H1 (cell line): ENCODE results near the gene ATP7A. TPM values are rescaled to one million over a fixed set of nuclear protein-coding genes. Genes with fewer than 3 reads are reported as not detected.

Experiments
- CTCF ChIA-PET: fragments of 300-600 bp; sonication (Branson Sonifier 250); formaldehyde crosslinking; loops from one replicate; lab custom pipeline; 2021; ENCODE audit not compliant: partially characterized antibody; lab: Charles Lee
- POLR2A ChIA-PET: fragments of 300-600 bp; sonication (Branson Sonifier 250); formaldehyde crosslinking; loops from one replicate; lab custom pipeline; 2021; ENCODE audit warnings: inconsistent platforms; ENCODE audit not compliant: partially characterized antibody; lab: Charles Lee
- DNase-seq, 2 experiments: peaks; one replicate each; pipeline versions ENCODE4 v3.0.0 to v3.0.0-alpha.2; 2010 to 2022; ENCODE audit warnings: low spot score in 2 of 2, low read depth in 1 of 2, mixed read lengths in 1 of 2
- FAIRE-seq: peaks from 2 replicates; lab custom pipeline; 2011; peaks lifted over from hg19 to GRCh38; lab: Jason Lieb, UNC
- H2AFZ ChIP-seq: 2 replicates; pipeline ENCODE4 v1.8.1; 2012; ENCODE audit warnings: low read length, inconsistent platforms
- H2AK5ac ChIP-seq: 2 replicates; pipeline ENCODE4 v1.6.1; 2013; ENCODE audit warnings: low read depth, low read length
- H2BK120ac ChIP-seq: replicated peaks from 2 replicates; pipeline ENCODE3; 2013; ENCODE audit warnings: low read depth, low read length, inconsistent platforms
- H2BK12ac ChIP-seq: 2 replicates; pipeline ENCODE4 v1.6.1; 2013; ENCODE audit warnings: low read depth, low read length
- H2BK15ac ChIP-seq: 2 replicates; pipeline ENCODE4 v1.6.1; 2013; ENCODE audit warnings: low read length
- H2BK20ac ChIP-seq: 2 replicates; pipeline ENCODE4 v1.6.1; 2013; ENCODE audit warnings: low read length
- H2BK5ac ChIP-seq: 2 replicates; pipeline ENCODE4 v1.6.1; 2013; ENCODE audit warnings: low read depth, low read length
- H3K14ac ChIP-seq: 2 replicates; pipeline ENCODE4 v1.6.1; 2013; ENCODE audit warnings: inconsistent platforms; ENCODE audit not compliant: insufficient read length
- H3K18ac ChIP-seq: 2 replicates; pipeline ENCODE4 v1.6.1; 2013; ENCODE audit warnings: low read length; ENCODE audit errors: extremely low read depth
- H3K23ac ChIP-seq: 2 replicates; pipeline ENCODE4 v1.6.1; 2013; ENCODE audit warnings: inconsistent platforms; ENCODE audit not compliant: insufficient read length
- H3K23me2 ChIP-seq: 2 replicates; pipeline ENCODE4 v1.6.1; 2013; ENCODE audit warnings: low read depth, low read length
- H3K27ac ChIP-seq: 2 replicates; pipeline ENCODE4 v1.6.1; 2011; ENCODE audit warnings: low read depth, low read length, inconsistent platforms
- H3K27me3 ChIP-seq, 4 experiments: replicated peaks in 1 of 4; 1 replicate in 1 of 4; 2 replicates in 3 of 4; pipeline versions ENCODE4 v1.6.1 to v1.8.1; 2011 to 2013; ENCODE audit warnings: low read length in 3 of 4, mild to moderate bottlenecking in 3 of 4, inconsistent platforms in 2 of 4, mixed read lengths in 2 of 4, moderate library complexity in 1 of 4; ENCODE audit not compliant: control insufficient read depth in 3 of 4, insufficient read depth in 3 of 4; ENCODE audit errors: extremely low read depth in 1 of 4
- H3K36me3 ChIP-seq, 4 experiments: 2 replicates each; pipeline versions ENCODE4 v1.6.1 to v1.8.1; 2011 to 2013; ENCODE audit warnings: mild to moderate bottlenecking in 4 of 4, low read length in 3 of 4, moderate library complexity in 2 of 4, control low read depth in 1 of 4, inconsistent platforms in 1 of 4; ENCODE audit not compliant: insufficient read depth in 4 of 4, control insufficient read depth in 2 of 4
- H3K4ac ChIP-seq: replicated peaks from 2 replicates; pipeline ENCODE3; 2013; ENCODE audit warnings: low read length, low read depth, mixed read lengths, inconsistent platforms; ENCODE audit not compliant: insufficient read length
- H3K4me1 ChIP-seq, 4 experiments: replicated peaks in 1 of 4; 1 replicate in 1 of 4; 2 replicates in 3 of 4; pipeline versions ENCODE4 v1.6.1 to v1.8.1; 2011 to 2013; ENCODE audit warnings: low read length in 3 of 4, inconsistent platforms in 2 of 4, mixed read lengths in 1 of 4; ENCODE audit not compliant: insufficient read depth in 4 of 4, control insufficient read depth in 3 of 4
- H3K4me2 ChIP-seq, 2 experiments: 2 replicates each; pipeline versions ENCODE4 v1.6.1 to v1.8.1; 2011 to 2013; ENCODE audit warnings: low read depth in 2 of 2, low read length in 2 of 2, control low read depth in 1 of 2, inconsistent platforms in 1 of 2, mild to moderate bottlenecking in 1 of 2; ENCODE audit not compliant: insufficient read depth in 1 of 2
- H3K4me3 ChIP-seq, 4 experiments: fragments of 200-600, 300-600 bp in 1 of 4; sonication (generic), shearing (Covaris generic), sonication (Bioruptor Twin) in 1 of 4; 2 replicates each; pipeline versions ENCODE4 v1.5.1 to v1.8.1; 2011 to 2016; ENCODE audit warnings: low read length in 4 of 4, low read depth in 3 of 4, control low read depth in 2 of 4, inconsistent platforms in 2 of 4, mild to moderate bottlenecking in 2 of 4, mixed read lengths in 1 of 4, moderate library complexity in 1 of 4; ENCODE audit not compliant: insufficient read depth in 2 of 4; ENCODE audit errors: extremely low read depth in 1 of 4
- H3K56ac ChIP-seq: replicated peaks from 2 replicates; pipeline ENCODE3; 2013; ENCODE audit warnings: low read depth, mild to moderate bottlenecking, mixed read lengths, low read length, inconsistent platforms; ENCODE audit not compliant: insufficient read length
- H3K79me1 ChIP-seq: 2 replicates; pipeline ENCODE4 v1.6.1; 2013; ENCODE audit warnings: low read depth, low read length, control low read depth
- H3K79me2 ChIP-seq, 2 experiments: 2 replicates each; pipeline versions ENCODE4 v1.6.1 to v1.8.1; 2012 to 2013; ENCODE audit warnings: low read length in 2 of 2, mild to moderate bottlenecking in 2 of 2, inconsistent platforms in 1 of 2; ENCODE audit not compliant: insufficient read depth in 2 of 2, control insufficient read depth in 1 of 2
- H3K9ac ChIP-seq, 4 experiments: replicated peaks in 1 of 4; 1 replicate in 1 of 4; 2 replicates in 3 of 4; pipeline versions ENCODE4 v1.6.1 to v1.8.1; 2011 to 2013; ENCODE audit warnings: low read depth in 3 of 4, low read length in 3 of 4, control low read depth in 2 of 4, mild to moderate bottlenecking in 2 of 4, moderate library complexity in 2 of 4, inconsistent platforms in 1 of 4; ENCODE audit errors: extremely low read depth in 1 of 4
- H3K9me3 ChIP-seq, 2 experiments: 2 replicates each; pipeline versions ENCODE4 v1.6.1 to v1.8.1; 2012 to 2013; ENCODE audit warnings: mild to moderate bottlenecking in 2 of 2, moderate library complexity in 2 of 2, control low read depth in 1 of 2, inconsistent platforms in 1 of 2, low read depth in 1 of 2, low read length in 1 of 2, mixed read lengths in 1 of 2; ENCODE audit not compliant: insufficient read depth in 2 of 2
- H4K20me1 ChIP-seq, 2 experiments: replicated peaks in 1 of 2; 2 replicates each; pipeline versions ENCODE3 to v1.8.1; 2011 to 2013; ENCODE audit warnings: inconsistent platforms in 2 of 2, low read length in 2 of 2, mild to moderate bottlenecking in 1 of 2; ENCODE audit not compliant: insufficient read depth in 2 of 2, control insufficient read depth in 1 of 2
- H4K5ac ChIP-seq: 2 replicates; pipeline ENCODE4 v1.6.1; 2013; ENCODE audit warnings: low read length, low read depth, mixed read lengths, inconsistent platforms; ENCODE audit not compliant: insufficient read length
- H4K8ac ChIP-seq: 2 replicates; pipeline ENCODE4 v1.8.0; 2013; ENCODE audit warnings: mild to moderate bottlenecking, moderate library complexity, low read length, inconsistent platforms; ENCODE audit not compliant: insufficient read depth; ENCODE audit errors: extremely low read depth
- H4K91ac ChIP-seq: replicated peaks from 2 replicates; pipeline ENCODE3; 2013; ENCODE audit warnings: low read length, mixed read lengths, inconsistent platforms; ENCODE audit not compliant: insufficient read length
- BRCA1 ChIP-seq: IDR thresholded peaks from 2 replicates; pipeline ENCODE4 v1.6.1; 2012; ENCODE audit warnings: low read depth, low read length, improper control_type of control experiment
- CTBP2 ChIP-seq: IDR thresholded peaks from 2 replicates; pipeline ENCODE4 v1.7.0; 2011; ENCODE audit warnings: borderline replicate concordance, mild to moderate bottlenecking, moderate library complexity, mixed read lengths, low read length; ENCODE audit not compliant: insufficient read depth, insufficient read length
- GTF2F1 ChIP-seq: IDR thresholded peaks from 2 replicates; pipeline ENCODE4 v1.6.1; 2012; ENCODE audit warnings: low read depth, low read length, improper control_type of control experiment, borderline replicate concordance
- KDM4A ChIP-seq: IDR thresholded peaks from one replicate; pipeline ENCODE4 v1.7.1; 2012; ENCODE audit warnings: low read depth, mild to moderate bottlenecking, moderate library complexity, low read length, inconsistent platforms; ENCODE audit not compliant: severe bottlenecking
- POLR2AphosphoS5 ChIP-seq: IDR thresholded peaks from 2 replicates; pipeline ENCODE4 v1.6.1; 2011; ENCODE audit warnings: low read depth, low read length
- RXRA ChIP-seq: IDR thresholded peaks from 2 replicates; pipeline ENCODE4 v1.6.1; 2011; ENCODE audit warnings: low read depth, mild to moderate bottlenecking, low read length, moderate library complexity; ENCODE audit not compliant: insufficient read depth
- WGBS, 2 experiments: shearing (Covaris generic) in 1 of 2; methylation state at CpG; one replicate each; pipeline versions ENCODE4 v1.1.6 to v1.1.7; 2013 to 2015; ENCODE audit warnings: low lambda C conversion rate in 2 of 2, mixed read lengths in 2 of 2, inconsistent platforms in 1 of 2, low coverage in 1 of 2, missing lambda C conversion rate in 1 of 2; ENCODE audit not compliant: insufficient replicate concordance in 2 of 2, insufficient coverage in 1 of 2, insufficient read length in 1 of 2; ENCODE audit errors: extremely low coverage in 1 of 2, missing lambda C conversion rate in 1 of 2; 5-methylcytosine and 5-hydroxymethylcytosine counted together
- long read RNA-seq, 2 experiments: library from RNA in 1 of 2; library from capped mRNA in 1 of 2; stranded (forward); transcript quantifications; one replicate each; pipeline ENCODE4 v2.0.0, GENCODE V29; 2021; ENCODE audit warnings: inconsistent platforms in 1 of 2
- polyA minus RNA-seq, 3 experiments: library from RNA; depleted of rRNA, polyadenylated mRNA; stranded (reverse); fragments of >200 nt; gene quantifications; 1 replicate in 2 of 3; 2 replicates in 1 of 3; pipeline ENCODE4 v1.2.3, GENCODE V29; 2011
- polyA plus RNA-seq, 7 experiments: library from polyadenylated mRNA; depleted of rRNA in 3 of 7; stranded (reverse) in 5 of 7; unstranded in 2 of 7; fragments of >200 nt in 5 of 7; fragments of 200-250 nt in 2 of 7; gene quantifications; 1 replicate in 5 of 7; 2 replicates in 1 of 7; 4 replicates in 1 of 7; pipeline versions ENCODE4 v1.2.1 to v1.2.3, GENCODE V29; 2011 to 2013; ENCODE audit warnings: missing spikeins in 2 of 7, mixed read lengths in 2 of 7
- total RNA-seq: library from RNA; stranded (reverse); fragmentation: NEBNext Ultra II Directional; extraction: Animal tissue kit (Norgen Biotek cat#: 25700); gene quantifications from 2 replicates; pipeline ENCODE4 v1.2.1, GENCODE V29; 2021
- TF ChIP-seq, protein P1 (sequence below): IDR thresholded peaks from 2 replicates; pipeline ENCODE4 v1.6.1; 2012; ENCODE audit warnings: inconsistent platforms

The ATP7A gene
- total RNA-seq = 2.4 and 2.8 TPM in 2 replicates
- polyA plus RNA-seq (2011; rRNA removed) = 0.72 and 0.73 TPM in 2 replicates
- 0.98 TPM for polyA plus RNA-seq (2011; cell fraction: cytosol; rRNA removed)
- 0.40 TPM for polyA plus RNA-seq (2011; cell fraction: nucleus; rRNA removed)
- 0.85 to 1.4 TPM (median 1.0 TPM) in 4 replicates for polyA plus RNA-seq (2012, experiment 1 of 2)
- polyA plus RNA-seq (2012, experiment 2 of 2) = 0.42 TPM
- polyA plus RNA-seq (2013, experiment 1 of 2) = 2.3 TPM
- 2.1 TPM for polyA plus RNA-seq (2013, experiment 2 of 2)
- 3.5 and 6.3 TPM in 2 replicates for polyA minus RNA-seq (2011; rRNA and poly(A)+ RNA removed)
- polyA minus RNA-seq (2011; cell fraction: cytosol; rRNA and poly(A)+ RNA removed) = 1.3 TPM
- 4.3 TPM for polyA minus RNA-seq (2011; cell fraction: nucleus; rRNA and poly(A)+ RNA removed)
- long read RNA-seq, experiment 1, partial matches to known transcripts = 2 of 3 reads
- long read RNA-seq, experiment 1, other reads (novel, unspliced or antisense) = 1 of 3 reads
- long read RNA-seq, experiment 2 = 0 reads

GRCh38 chrX:77910108-77910840 lies at the start of gene ATP7A:
TSS of gene ATP7A (plus strand) at chrX:77910693. CDS start at chrX:77971642, 60,949 bp downstream.
- POLR2A ChIA-PET = interaction anchor here (0.6 to 4.3 kb wide), 2 partner anchors 10 to 11 kb away, joined by 3 to 32 read pairs; partner anchors contain the start of gene COX7B
- H4K20me1 ChIP-seq = no peaks in the 10 kb centered on the region
- H2AK5ac ChIP-seq = no peak within 1 kb of the TSS
- no peak within 1 kb of the TSS for H3K18ac ChIP-seq
- H3K9ac ChIP-seq = peak within 1 kb of the TSS in 3 of 4 experiments; percentile 6 to 36 (median 19); a peak in 2 of 7 replicates
- peaks cover 4% of the 10 kb centered on the region for H3K23me2 ChIP-seq
- no peaks in the 10 kb centered on the region for H3K9me3 ChIP-seq
- peak within 1 kb of the TSS; percentile 91 for H2AFZ ChIP-seq
- H3K4me1 ChIP-seq = no peaks in the 10 kb centered on the region
- no peak within 1 kb of the TSS for H2BK120ac ChIP-seq
- peak within 1 kb of the TSS; percentile 35 to 62 for H3K4me2 ChIP-seq
- H3K27ac ChIP-seq = no peak within 1 kb of the TSS
- no peak within 1 kb of the TSS for H4K5ac ChIP-seq
- DNase-seq = peak; percentile 60 to 71
- H4K91ac ChIP-seq = no peak within 1 kb of the TSS
- H3K23ac ChIP-seq = no peak within 1 kb of the TSS
- 20% methylated on average over 16 of the region's 36 CpGs; no CpG with 5 or more reads in 1 of the 2 experiments for WGBS, 2 experiments
- no peak for FAIRE-seq
- H2BK20ac ChIP-seq = no peak within 1 kb of the TSS
- no peaks in the 10 kb centered on the region for H3K27me3 ChIP-seq
- no peak within 1 kb of the TSS for H3K14ac ChIP-seq
- H3K36me3 ChIP-seq = no peaks in the 10 kb centered on the region
- no peaks in the 10 kb centered on the region for H3K79me1 ChIP-seq
- H2BK15ac ChIP-seq = no peak within 1 kb of the TSS
- H2BK12ac ChIP-seq = no peak within 1 kb of the TSS
- no peak within 1 kb of the TSS for H4K8ac ChIP-seq
- H3K79me2 ChIP-seq = no peaks in the 10 kb centered on the region
- H3K4ac ChIP-seq = no peak within 1 kb of the TSS
- CTCF ChIA-PET = interaction anchor here (0.7 to 1.8 kb wide), 5 partner anchors 9 to 119 kb away, joined by 4 to 7 read pairs (median 5); partner anchors contain the start of gene COX7B
- H3K4me3 ChIP-seq = peak within 1 kb of the TSS; percentile 53 to 68 (median 58); a peak in 7 of 8 replicates
- no peak within 1 kb of the TSS for H2BK5ac ChIP-seq
- no peak within 1 kb of the TSS for H3K56ac ChIP-seq
- TF ChIP-seq KDM4A (no peak), CTBP2 (no peak), GTF2F1 (no peak), BRCA1 (no peak), POLR2AphosphoS5 (no peak), RXRA (no peak)
- TF ChIP-seq, protein P1, sequence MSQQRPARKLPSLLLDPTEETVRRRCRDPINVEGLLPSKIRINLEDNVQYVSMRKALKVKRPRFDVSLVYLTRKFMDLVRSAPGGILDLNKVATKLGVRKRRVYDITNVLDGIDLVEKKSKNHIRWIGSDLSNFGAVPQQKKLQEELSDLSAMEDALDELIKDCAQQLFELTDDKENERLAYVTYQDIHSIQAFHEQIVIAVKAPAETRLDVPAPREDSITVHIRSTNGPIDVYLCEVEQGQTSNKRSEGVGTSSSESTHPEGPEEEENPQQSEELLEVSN = 0 out of 2 replicates have a peak, but pooled peaks have one; percentile 24
